ENCODE results near the gene CAV1. TPM values are rescaled to one million over a fixed set of nuclear protein-coding genes. Genes with fewer than 3 reads are reported as not detected.

The CAV1 gene
- total RNA-seq, 4 donors from 2014 or later, result 445 to 895 (median 578) TPM

DNA sequence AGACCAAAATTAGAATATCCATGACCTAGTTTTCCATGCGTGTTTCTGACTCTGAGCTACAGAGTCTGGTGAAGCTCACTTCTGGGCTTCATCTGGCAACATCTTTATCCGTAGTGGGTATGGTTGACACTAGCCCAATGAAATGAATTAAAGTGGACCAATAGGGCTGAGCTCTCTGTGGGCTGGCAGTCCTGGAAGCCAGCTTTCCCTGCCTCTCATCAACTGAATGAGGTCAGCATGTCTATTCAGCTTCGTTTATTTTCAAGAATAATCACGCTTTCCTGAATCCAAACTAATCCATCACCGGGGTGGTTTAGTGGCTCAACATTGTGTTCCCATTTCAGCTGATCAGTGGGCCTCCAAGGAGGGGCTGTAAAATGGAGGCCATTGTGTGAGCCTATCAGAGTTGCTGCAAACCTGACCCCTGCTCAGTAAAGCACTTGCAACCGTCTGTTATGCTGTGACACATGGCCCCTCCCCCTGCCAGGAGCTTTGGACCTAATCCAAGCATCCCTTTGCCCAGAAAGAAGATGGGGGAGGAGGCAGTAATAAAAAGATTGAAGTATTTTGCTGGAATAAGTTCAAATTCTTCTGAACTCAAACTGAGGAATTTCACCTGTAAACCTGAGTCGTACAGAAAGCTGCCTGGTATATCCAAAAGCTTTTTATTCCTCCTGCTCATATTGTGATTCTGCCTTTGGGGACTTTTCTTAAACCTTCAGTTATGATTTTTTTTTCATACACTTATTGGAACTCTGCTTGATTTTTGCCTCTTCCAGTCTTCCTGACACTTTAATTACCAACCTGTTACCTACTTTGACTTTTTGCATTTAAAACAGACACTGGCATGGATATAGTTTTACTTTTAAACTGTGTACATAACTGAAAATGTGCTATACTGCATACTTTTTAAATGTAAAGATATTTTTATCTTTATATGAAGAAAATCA, 35.5 kb downstream of the CAV1 start:
- TF ChIP-seq, protein P1, sequence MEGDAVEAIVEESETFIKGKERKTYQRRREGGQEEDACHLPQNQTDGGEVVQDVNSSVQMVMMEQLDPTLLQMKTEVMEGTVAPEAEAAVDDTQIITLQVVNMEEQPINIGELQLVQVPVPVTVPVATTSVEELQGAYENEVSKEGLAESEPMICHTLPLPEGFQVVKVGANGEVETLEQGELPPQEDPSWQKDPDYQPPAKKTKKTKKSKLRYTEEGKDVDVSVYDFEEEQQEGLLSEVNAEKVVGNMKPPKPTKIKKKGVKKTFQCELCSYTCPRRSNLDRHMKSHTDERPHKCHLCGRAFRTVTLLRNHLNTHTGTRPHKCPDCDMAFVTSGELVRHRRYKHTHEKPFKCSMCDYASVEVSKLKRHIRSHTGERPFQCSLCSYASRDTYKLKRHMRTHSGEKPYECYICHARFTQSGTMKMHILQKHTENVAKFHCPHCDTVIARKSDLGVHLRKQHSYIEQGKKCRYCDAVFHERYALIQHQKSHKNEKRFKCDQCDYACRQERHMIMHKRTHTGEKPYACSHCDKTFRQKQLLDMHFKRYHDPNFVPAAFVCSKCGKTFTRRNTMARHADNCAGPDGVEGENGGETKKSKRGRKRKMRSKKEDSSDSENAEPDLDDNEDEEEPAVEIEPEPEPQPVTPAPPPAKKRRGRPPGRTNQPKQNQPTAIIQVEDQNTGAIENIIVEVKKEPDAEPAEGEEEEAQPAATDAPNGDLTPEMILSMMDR (IDR thresholded peaks at IDR 0.05; ENCODE audit: low read depth), result no peak

DNA sequence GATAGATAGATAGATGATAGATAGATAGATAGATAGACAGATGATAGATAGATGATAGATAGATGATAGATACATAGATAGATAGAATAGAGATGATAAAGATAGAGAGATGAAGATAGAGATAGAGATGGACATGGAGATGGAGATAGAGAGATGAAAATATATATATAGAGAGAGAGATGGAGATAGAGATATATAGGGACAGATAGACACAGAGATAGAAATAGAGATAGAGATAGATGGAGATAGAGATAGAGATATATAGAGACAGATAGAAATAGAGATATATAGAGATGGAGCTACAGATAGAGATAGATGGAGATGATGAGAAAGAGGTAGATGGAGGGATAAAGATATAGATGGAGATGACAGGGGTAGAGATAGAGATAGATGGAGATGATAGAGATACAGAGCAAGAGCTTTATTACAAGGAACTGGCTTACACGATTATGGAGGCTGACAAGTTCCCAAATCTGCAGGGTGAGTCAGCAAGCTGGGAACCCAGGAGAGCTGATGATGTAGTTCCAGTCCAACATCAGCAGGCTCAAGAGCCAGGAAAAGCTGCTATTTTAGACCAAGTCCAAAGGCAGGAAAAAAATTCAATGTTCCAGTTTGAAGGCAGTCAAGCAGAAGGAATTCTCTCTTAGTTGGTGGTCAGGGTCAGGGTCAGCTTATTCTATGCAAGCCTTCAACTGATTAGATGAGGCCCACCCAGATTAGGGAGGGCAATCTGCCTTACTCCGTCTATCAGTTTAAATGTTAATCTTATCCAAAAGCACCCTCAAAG, 37.1 kb downstream of the CAV1 start:
- TF ChIP-seq, protein P1 (IDR thresholded peaks at IDR 0.05; ENCODE audit: low read depth), result no peak

DNA sequence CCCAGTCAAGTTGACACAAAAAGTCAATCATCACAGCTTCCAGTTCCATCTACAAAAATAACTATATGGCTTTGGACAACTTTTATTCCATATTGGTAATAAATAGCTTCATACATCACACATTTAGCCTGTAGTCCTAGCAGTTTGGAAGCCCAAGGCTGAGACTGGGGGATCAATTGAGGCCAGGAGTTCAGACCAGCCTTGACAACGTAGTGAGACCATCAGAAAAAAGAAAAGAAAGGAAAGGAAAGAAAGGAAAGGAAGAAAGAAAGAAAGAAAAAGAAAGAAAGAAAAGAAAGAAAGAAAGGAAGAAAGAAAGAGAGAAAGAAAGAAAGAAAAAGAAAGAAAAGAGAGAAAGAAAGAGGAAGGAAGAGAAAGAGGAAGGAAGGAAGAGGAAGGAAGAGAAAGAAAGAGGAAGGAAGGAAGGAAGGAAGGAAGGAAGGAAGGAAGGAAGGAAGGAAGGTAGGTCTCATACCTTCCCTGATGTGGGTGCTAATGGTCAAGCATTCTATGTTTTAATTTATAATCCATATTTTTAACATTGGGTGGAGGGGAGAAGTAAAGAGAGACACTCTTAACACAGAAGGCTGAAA, 37.8 kb downstream of the CAV1 start:
- TF ChIP-seq, protein P1 (IDR thresholded peaks at IDR 0.05; ENCODE audit: low read depth), result no peak

DNA sequence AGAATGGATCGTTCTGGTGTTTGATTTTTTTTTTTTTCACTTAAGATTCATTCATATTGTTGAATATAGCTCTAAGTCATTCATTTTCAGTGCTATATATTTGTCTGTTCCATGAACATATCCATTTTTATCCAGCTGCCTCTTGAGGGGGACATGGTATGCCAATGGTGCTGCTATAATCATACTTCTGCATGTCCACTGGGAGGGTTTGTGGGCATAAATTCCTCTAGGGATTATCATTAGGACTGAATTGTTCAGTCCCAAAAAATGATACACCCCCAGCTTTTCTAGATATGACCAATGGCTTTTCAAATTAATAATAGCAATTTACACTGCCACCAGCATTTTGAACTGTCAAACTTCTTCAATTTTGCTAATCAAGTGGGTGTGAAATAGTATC, 41.1 kb downstream of the CAV1 start:
- TF ChIP-seq, protein P1 (IDR thresholded peaks at IDR 0.05; ENCODE audit: low read depth), result no peak

DNA sequence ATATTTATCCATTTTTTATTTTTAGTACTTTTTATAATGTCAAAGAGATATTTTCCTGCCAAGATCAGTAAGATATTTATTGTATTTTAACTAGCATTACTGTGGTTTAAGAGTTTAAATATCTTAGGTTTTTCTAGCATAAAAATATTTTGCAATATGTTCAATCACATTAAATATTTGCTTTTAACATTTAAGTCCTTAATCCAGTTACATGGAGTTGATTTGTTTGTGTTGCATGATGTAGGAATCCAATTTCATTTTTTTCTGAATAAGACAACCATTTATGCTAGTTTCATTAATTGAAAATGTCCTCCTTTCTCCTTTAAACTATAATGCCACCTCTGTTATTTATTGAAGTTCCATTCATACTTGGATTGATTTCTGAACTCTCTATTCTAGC, 41.8 kb downstream of the CAV1 start:
- TF ChIP-seq, protein P1 (IDR thresholded peaks at IDR 0.05; ENCODE audit: low read depth), result no peak

DNA sequence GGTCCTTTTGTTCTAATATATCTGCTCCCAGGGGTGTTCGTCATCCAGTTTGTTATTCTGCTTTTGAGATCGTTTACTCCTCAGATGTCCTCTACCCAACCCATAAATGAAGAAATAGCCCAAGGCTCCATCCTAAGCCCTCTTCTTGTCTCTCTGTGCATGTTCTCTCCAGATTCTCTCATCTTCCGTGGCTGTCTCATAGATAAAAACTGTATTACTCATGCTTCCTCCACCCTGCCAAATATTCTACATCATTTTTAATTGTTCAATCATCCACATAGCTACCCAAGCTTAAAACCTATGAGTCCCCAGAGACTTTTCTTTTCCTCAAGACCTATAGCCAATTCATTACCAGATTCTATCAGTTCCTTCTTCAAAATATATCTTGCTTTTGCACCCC, 44.9 kb downstream of the CAV1 start:
- TF ChIP-seq, protein P1 (IDR thresholded peaks at IDR 0.05; ENCODE audit: low read depth), result no peak

DNA sequence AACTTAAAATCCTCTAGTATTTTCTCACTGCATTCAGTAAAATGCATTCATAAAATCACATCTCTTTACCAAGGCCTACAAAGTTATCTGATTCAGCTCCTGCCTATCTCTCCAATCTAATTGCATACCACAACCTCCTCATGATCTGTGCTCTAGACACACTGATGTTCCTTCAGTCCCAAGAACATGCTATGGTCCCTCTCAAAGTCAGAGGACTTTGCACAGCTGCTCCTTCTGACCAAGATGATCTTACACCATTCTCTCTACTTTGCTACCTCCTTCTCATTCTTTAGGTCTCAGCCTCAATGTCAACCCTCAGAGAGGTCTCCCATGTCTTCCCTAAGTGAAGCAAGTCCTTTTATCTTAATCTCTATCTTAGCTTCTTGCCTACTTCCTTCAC, 45.5 kb downstream of the CAV1 start:
- TF ChIP-seq, protein P1 (IDR thresholded peaks at IDR 0.05; ENCODE audit: low read depth), result no peak

Measured in subcutaneous adipose tissue (tissue), 4 donors.